Ascending aorta (tissue), 2 donors: ENCODE measurements around the gene RPL15. TPM values are rescaled to one million over a fixed set of nuclear protein-coding genes. Genes with fewer than 3 reads are reported as not detected.

ENCODE experiments used
- DNase-seq, 2 donors: peaks; one replicate each; pipeline ENCODE4 v3.0.0-alpha.2; 2019; ENCODE audit warnings: low spot score in 2 of 2
- H3K27ac ChIP-seq, 2 donors: fragments of 200-600 bp; sonication (generic); one replicate each; pipeline ENCODE4 v1.5.1; 2016 to 2017; ENCODE audit warnings: mild to moderate bottlenecking in 1 of 2
- H3K27me3 ChIP-seq: fragments of 200-600 bp; sonication (generic); one replicate; pipeline ENCODE4 v1.5.1; 2017
- H3K36me3 ChIP-seq, 2 donors: fragments of 200-600 bp; sonication (generic); one replicate each; pipeline ENCODE4 v1.5.1; 2016
- H3K4me1 ChIP-seq, 2 donors: fragments of 200-600 bp; sonication (generic); one replicate each; pipeline ENCODE4 v1.5.1; 2016 to 2017; ENCODE audit warnings: mild to moderate bottlenecking in 1 of 2
- H3K4me3 ChIP-seq, 2 donors: fragments of 200-600 bp; sonication (generic); one replicate each; pipeline ENCODE4 v1.5.1; 2016 to 2017; ENCODE audit warnings: mild to moderate bottlenecking in 1 of 2
- H3K9me3 ChIP-seq, 2 donors: fragments of 200-600 bp; sonication (generic); one replicate each; pipeline ENCODE4 v1.5.1; 2016
- intact Hi-C: fragments of 100-400 bp; cut with DNase I; formaldehyde crosslinking; loops from one replicate; pipeline ENCODE4 v1.15.1; 2023
- total RNA-seq: library from RNA; depleted of rRNA; stranded (reverse); fragments of >200 nt; gene quantifications from one replicate; pipeline ENCODE4 v1.1.0, GENCODE V29; 2016
- TF ChIP-seq, protein P1 (sequence below), 3 experiments: fragments of 200-600 bp in 2 of 3; fragments of 450-650 bp in 1 of 3; sonication (generic) in 2 of 3; IDR thresholded peaks; one replicate each; pipeline ENCODE4 v1.5.1; 2016 to 2019; ENCODE audit warnings: antibody characterized with exemption in 3 of 3, mild to moderate bottlenecking in 1 of 3, moderate library complexity in 1 of 3

RPL15 gene
- total RNA-seq, 1 donor from 2014 or later, result 1,680 TPM

- TF ChIP-seq, protein P1, sequence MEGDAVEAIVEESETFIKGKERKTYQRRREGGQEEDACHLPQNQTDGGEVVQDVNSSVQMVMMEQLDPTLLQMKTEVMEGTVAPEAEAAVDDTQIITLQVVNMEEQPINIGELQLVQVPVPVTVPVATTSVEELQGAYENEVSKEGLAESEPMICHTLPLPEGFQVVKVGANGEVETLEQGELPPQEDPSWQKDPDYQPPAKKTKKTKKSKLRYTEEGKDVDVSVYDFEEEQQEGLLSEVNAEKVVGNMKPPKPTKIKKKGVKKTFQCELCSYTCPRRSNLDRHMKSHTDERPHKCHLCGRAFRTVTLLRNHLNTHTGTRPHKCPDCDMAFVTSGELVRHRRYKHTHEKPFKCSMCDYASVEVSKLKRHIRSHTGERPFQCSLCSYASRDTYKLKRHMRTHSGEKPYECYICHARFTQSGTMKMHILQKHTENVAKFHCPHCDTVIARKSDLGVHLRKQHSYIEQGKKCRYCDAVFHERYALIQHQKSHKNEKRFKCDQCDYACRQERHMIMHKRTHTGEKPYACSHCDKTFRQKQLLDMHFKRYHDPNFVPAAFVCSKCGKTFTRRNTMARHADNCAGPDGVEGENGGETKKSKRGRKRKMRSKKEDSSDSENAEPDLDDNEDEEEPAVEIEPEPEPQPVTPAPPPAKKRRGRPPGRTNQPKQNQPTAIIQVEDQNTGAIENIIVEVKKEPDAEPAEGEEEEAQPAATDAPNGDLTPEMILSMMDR (IDR thresholded peaks at IDR 0.05), result no peak
- intact Hi-C loops, result loop anchor here (5.0 kb wide), 1 partner anchor 797 kb away; no protein-coding TSS in a partner anchor
- Histone ChIP-seq H3K9me3 (no peaks in the 10 kb centered on the region), H3K27ac (no peak overlapping the region), H3K27me3 (no peaks in the 10 kb centered on the region), H3K4me3 (no peak overlapping the region), H3K36me3 (peaks cover 3 to 13% of the 10 kb centered on the region in 2 donors), H3K4me1 (no peaks in the 10 kb centered on the region)
- DNase-seq, result no peak
Observed at GRCh38 chr3:23885210-23885609, 31.7 kb upstream of the RPL15 start.

- no peak for DNase-seq
- peaks cover 3 to 16% of the 10 kb centered on the region in 2 donors for H3K36me3 ChIP-seq
- no peaks in the 10 kb centered on the region for H3K9me3 ChIP-seq
- no peak overlapping the region for H3K27ac ChIP-seq
- H3K4me1 ChIP-seq, result no peaks in the 10 kb centered on the region
- no peaks in the 10 kb centered on the region for H3K27me3 ChIP-seq
- intact Hi-C loops, result loop anchor here (5.0 kb wide), 1 partner anchor 796 kb away; no protein-coding TSS in a partner anchor
- TF ChIP-seq, protein P1 (IDR thresholded peaks at IDR 0.05), result no peak
- H3K4me3 ChIP-seq, result no peak overlapping the region
Observed at GRCh38 chr3:23886311-23886710, 30.6 kb upstream of the RPL15 start.

DNA sequence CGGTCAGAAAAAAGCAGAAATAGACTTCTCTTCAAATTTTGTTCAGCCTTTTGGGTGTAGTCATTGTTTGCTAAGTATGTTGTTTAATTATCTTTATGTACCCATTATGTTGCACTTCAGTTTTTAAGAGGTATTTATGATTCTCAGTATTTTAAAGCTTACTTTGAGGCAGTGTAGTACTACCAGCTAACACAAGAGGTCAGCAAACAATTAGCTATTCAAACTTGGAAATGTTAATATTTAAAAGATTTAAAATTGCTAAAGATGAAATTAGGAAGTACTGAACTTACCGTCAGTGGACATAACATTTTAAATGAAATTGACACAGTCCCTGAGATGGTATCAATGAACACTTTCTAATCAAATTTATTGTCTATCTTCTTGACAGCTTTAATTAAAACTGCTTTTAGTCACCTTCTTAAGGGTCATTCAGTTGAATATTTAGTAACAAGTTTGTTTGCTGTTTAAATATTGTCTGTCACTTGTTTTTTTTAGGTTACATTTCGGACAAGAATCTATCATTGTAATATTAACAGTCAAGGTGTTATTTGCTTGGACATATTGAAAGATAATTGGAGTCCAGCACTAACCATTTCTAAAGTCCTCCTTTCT, 28.2 kb upstream of the RPL15 start:
- DNase-seq, result no peak
- H3K4me3 ChIP-seq, result no peak overlapping the region
- H3K36me3 ChIP-seq, result peaks cover 0 to 12% of the 10 kb centered on the region in 2 donors
- no peaks in the 10 kb centered on the region for H3K4me1 ChIP-seq
- H3K27ac ChIP-seq, result no peak overlapping the region
- H3K27me3 ChIP-seq, result no peaks in the 10 kb centered on the region
- TF ChIP-seq, protein P1 (IDR thresholded peaks at IDR 0.05), result peak; percentile 74 to 79 (median 78)
- no peaks in the 10 kb centered on the region for H3K9me3 ChIP-seq
- intact Hi-C loops, result loop anchor here (5.0 kb wide), 1 partner anchor 794 kb away; no protein-coding TSS in a partner anchor

- intact Hi-C loops, result loop anchor here (5.0 kb wide), 1 partner anchor 793 kb away; no protein-coding TSS in a partner anchor
- peaks cover 0 to 12% of the 10 kb centered on the region in 2 donors for H3K36me3 ChIP-seq
- H3K4me3 ChIP-seq, result no peak overlapping the region
- no peaks in the 10 kb centered on the region for H3K9me3 ChIP-seq
- TF ChIP-seq, protein P1 (IDR thresholded peaks at IDR 0.05), result no peak
- no peaks in the 10 kb centered on the region for H3K27me3 ChIP-seq
- DNase-seq, result no peak
- no peak overlapping the region for H3K27ac ChIP-seq
- H3K4me1 ChIP-seq, result no peaks in the 10 kb centered on the region
Observed at GRCh38 chr3:23889386-23889785, 27.5 kb upstream of the RPL15 start.

- no peak overlapping the region for H3K27ac ChIP-seq
- H3K4me1 ChIP-seq, result no peaks in the 10 kb centered on the region
- TF ChIP-seq, protein P1 (IDR thresholded peaks at IDR 0.05), result no peak
- no peaks in the 10 kb centered on the region for H3K9me3 ChIP-seq
- H3K36me3 ChIP-seq, result peaks cover 0 to 12% of the 10 kb centered on the region in 2 donors
- intact Hi-C loops, result loop anchor here (5.0 kb wide), 1 partner anchor 792 kb away; no protein-coding TSS in a partner anchor
- no peaks in the 10 kb centered on the region for H3K27me3 ChIP-seq
- H3K4me3 ChIP-seq, result no peak overlapping the region
- DNase-seq, result no peak
Observed at GRCh38 chr3:23889950-23890349, 27.0 kb upstream of the RPL15 start.
